ENCODE measurements around the gene NXN.
"Not testable (repeated sequence)": the region's sequence is repeated elsewhere in the genome, so short reads cannot be mapped to it uniquely, and the experiment has no call there.

The NXN gene

DNA sequence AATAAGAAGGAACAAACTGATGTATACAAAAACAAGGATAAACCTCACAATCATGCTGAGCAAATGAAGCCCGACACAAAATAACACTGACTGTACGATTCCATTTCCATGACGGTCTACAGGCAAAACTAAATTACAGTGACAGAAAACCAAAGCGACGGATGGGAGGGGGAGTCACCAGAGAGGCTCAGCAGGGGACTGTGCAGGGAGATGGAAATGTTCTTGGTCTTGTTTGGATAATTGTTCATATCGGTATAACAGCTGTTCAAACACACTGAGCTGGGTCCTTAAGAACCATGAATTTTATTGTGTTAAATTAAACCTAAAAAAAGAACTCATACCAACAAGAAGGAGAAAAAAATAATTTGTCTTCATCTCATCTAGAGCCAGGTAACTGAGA lies 97.8 kb downstream of the NXN start:
- DNase-seq, result peak in 1 of 2 experiments; percentile 5

DNA sequence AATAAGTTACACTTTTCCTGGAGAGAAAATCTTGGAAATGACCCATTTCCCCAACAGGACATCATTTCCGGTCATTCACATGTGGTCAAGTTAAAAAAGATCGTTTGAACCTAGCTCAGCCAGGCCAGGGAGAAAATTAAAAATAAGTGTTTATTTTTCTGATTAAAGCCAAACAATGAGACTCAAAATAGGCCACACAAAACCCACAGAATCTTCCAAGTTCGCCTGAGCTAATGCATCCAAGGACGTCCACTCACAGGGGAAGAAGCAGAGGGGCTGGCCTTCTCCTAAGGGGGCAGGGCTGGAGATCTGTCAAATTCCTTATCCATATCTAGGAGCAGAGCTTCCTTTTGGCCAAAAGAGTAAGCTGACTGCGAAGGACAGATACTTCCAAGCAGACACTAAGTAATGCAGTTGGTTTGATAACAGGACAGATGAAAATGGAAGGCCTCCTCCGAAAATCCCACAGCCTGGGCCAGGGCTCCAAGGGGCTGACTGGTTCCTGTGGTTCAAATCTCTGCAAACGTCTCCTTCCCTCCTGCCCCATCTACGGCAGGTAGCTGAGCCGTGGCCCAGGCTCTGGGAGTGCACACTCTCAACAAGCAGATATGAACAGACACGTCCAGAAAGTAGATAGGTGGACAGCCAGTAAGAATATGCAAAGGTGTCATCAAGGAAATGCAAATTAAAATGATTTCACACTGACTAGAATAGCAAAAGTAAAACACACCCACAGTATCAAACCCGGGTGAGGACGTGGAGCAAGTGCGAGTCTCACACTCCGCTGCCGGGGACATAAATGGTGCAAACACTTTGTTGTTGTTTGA lies 98.9 kb downstream of the NXN start:
- DNase-seq, result peak in 1 of 2 experiments; percentile 24

DNA sequence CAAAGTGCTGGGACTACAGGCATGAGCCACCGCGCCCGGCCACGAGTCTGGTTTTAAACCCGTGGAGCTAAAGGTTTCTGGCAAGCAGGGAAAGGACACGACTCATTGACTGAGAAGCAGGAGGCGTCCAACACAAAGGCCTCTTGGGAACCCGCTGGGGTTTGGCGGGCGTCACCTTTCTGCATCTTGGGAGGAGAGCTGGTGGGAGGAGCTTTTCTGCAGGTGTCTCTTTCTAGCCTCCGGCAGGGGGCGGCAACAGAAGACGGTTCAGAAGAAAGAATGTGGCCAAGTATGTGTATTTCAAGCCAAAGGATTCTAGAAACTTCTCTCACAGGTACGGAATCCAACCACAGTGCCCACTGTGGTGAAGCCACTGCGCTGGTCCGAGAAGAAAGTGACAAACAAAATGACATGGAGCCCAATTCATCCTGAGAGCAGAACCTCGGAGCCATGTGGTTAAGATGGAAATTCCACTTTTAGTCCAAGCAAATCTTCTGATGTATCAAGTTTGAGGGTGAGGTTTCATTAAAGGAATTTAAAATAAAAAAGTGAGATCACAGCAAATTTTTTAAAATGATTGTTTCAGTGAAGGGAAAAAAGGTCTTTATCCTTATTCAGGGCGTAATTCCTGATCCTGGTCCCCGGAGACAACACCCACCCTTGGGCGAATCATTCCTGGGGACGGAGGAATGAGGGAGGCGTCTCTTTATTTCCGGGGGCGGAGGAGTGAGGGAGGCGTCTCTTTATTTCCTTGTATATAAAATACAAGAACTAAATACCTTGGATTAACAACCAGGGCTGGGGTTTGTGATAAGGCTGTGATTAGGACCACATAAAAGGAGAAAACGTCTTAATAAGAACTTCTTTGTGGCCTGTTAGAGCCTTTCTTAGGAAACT lies 99.8 kb downstream of the NXN start:
- DNase-seq, result peak; percentile 22 to 46

DNA sequence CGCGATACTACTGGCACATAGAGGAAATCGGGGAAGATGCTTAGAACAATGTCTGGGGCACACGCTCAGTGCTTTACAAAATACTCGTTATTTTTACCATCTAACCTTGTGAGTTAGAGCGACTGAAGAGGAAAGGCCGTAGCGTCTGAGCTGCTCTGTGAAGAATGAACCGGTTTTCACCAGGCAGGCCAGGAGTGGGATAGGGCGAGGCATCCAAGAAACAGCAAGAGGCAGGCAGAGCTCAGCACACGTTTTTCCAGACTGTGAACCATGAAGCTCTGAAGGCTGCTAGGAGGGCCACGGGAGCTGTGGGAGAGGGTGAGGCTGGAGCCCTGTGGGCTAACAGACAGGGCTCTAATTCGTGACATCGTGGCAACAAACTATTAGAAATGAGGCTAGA lies 101.9 kb downstream of the NXN start:
- no peak for DNase-seq

DNA sequence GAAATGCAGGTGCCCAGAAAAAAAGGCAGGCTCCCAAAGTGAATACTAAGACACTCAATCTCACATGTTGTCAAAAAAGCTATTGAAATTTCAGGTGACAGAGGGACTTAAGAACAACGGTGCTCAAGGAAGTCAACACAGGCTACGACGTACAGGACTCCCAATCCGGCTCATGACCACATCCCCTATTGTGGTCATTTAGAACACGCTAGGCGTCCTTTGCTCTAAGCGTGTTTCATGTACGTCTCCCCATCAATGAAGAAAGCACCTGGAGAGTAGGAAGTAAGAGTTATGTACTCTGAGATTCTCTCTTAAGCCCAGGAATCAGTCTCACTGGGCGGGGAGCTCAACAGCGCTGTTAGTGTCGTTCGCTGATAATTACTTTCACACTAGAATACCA lies 103.3 kb downstream of the NXN start:
- no peak for DNase-seq

DNA sequence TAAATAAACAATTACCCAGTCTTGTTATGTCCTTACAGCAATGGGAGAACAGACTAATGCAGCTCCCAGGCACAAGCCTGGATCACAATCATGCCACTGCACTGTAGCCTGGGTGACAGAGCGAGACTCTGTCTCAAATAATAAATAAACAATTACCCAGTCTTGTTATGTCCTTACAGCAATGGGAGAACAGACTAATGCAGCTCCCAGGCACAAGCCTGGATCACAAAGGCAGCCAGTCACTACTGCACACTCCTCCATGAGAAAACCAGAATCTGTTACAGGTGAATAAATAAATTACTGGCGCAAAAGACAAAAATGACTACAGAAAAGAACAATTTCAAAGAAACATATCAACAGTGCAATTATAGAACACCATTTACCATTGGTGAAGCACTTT lies 105.0 kb downstream of the NXN start:
- DNase-seq, result not testable (repeated sequence)

DNA sequence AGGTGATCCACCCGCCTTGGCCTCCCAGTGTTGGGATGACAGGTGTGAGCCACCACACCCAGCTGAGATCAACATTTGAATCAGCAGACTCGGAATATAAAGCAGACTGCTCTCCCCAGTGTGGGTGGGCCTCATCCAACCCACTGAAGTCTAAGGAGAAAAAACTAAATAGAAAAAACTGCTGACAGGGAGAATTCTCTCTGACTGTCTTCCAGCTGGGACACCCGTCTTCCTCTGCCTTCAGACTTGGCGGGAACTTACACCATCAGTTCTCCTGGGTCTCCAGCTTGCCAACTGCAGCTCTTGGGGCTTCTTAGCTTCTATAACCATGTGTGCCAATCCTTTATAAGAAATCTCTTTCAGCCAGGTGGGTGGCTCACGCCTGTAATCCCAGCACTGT lies 106.7 kb downstream of the NXN start:
- DNase-seq, result no peak

DNA sequence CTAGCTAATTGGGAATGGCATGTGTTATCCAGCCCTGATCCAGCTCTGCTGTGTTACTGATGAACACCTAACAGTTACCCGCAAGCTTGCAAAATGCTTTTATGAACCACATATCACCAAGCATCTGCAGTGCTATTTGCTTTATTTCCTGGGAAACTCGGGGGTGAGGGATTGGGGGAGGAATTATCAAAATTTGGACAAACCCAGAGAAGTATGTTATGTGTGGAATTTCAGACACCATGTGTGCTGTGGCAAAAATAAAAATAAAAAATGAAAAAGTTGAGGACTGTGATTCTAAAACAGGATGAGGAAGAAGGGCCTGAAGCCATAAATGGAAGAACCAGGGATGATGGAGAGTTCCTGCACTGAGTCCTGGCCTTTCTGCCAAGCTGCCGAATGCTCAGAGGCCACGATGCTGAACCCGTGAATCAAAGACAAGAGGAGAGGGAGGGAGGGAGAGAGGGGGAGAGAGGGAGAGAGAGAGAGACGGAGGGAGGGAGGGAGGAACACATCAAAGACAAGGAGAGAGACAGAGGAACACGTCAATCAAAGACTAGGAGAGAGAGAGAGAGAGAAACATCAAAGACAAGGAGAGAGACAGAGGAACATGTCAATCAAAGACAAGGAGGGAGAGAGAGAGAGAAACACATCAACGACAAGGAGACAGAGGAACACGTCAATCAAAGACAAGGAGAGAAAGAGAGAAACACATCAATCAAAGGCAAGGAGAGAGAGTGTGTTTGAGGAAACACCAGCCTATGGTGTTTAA lies 107.6 kb downstream of the NXN start:
- DNase-seq, result no peak

DNA sequence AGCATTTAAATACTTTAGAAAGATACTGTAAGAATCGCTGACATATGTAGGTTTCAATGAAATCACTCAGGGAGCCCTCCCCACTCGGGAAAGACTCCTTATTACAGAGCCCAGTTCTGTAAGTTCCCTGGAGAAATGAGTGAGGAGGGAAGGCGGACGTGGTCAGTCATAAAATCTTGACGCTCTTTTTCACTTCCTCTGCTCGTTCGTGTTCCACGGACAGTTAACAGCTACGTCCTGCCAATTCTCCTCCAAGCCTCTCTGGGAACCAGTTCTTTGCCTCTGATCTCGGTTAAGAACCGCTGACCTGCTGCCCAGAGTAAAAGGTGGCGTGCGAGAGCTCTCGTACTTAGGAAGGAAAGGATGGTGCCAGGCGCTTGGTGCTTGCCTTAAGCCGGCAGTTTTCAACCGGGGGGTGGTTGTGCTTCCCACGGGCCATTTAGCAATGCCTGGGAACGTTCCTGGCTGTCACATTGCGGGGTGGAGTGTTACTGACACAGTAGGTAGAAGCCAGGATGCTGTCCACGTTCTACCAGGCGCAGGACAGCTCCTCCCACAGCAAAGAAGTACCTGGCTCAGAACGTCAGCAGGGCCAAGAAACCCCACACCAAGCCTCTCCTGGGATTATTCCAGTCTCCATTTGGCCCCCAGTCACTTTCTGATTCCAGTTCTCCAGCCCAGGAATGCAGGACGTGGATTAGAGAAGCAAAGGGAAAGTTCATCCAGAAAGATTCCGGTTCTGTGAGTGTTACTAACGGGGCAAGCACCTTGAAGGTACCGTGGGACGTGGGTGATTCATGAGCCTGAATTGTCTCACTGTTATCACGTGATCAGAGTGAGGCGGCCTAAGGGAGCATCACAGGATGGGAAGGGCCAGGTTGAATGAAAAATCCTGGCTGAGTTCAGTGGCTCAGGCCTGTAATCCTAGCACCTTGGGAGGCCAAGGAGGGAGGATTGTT lies 109.7 kb downstream of the NXN start:
- no peak for DNase-seq

DNA sequence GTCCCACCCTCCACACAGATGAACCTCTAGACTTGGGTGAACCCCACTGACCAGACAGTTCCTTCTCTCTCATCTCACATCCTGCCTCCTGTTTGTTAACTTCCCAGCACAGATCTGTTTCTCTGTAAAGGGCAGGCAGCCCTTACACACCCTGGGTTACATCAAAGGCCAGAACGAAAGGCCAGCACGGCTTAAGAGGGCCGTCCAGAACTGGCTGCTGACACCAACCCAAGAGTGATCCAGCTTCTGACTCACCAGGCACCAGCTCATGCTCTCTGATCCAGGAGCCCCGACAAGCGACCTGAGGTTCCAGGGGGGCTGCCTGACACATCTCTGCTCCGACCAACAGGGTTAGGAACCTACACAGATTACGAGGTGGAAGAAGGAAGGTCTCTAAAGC lies 110.5 kb downstream of the NXN start:
- DNase-seq, result no peak

DNA sequence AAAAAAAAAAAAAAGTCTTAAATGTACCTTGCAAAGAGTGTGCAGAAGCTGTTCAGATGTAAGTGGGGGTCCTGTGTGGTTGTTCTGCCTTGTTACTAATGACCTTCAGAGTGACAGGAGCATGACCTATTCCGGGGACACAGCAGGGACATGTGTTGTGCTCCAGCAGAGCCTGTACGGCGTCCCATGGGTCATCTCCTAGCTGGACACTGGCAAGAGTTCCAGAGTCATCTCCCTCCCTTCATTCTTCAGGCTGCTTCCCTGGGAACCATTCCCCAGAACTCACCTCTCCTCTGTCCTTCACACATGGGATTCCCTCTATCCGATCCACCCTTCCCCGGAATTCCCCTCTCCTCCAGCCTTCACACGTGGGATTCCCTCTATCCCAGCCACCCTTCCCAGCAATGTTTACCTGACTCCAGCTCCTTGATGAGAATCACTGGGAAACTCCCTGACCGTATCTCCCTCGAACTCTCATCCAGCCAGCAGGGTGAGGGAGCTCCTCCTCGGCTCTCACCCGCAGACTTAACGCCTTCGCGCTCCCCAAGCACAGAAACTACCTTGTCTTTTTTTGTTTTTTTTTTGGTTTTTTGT lies 111.6 kb downstream of the NXN start:
- no peak for DNase-seq

DNA sequence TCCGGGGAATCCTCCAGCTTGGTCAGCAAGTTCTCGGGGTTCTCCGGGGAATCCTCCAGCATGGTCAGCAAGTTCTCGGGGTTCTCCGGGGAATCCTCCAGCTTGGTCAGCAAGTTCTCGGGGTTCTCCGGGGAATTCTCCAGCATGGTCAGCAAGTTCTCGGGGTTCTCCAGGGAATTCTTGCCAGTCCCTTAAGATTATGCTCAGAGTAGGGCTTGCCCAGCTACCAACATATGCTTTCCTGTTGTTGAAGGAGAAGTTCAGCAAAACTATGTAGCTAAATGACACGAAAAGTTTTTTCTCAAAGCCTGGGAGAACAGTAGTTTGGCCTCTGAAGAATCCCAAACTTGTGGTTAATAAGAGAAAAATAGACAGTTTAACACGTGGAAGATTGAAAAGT lies 112.3 kb downstream of the NXN start:
- DNase-seq, result not testable (repeated sequence)

DNA sequence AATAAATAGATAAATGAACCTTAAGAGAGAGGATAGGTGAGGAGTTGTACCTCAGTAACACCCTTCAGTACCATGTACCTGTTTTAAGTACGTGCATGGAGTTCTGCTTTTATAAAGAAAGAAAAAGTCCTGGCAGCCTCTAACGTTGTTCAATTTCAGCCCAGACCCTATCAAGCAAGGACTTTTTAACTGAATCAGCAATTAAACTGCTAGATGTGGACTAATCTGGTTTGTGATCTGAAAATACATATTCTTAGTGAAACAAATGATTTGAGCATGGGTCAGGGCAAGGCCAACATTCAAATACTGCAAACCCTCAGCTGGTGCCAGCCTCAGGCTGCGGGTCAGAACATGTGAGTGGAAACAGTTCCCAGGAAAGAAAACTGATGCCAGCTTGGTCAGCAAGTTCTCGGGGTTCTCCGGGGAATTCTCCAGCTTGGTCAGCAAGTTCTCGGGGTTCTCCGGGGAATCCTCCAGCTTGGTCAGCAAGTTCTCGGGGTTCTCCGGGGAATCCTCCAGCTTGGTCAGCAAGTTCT lies 112.9 kb downstream of the NXN start:
- no peak for DNase-seq

DNA sequence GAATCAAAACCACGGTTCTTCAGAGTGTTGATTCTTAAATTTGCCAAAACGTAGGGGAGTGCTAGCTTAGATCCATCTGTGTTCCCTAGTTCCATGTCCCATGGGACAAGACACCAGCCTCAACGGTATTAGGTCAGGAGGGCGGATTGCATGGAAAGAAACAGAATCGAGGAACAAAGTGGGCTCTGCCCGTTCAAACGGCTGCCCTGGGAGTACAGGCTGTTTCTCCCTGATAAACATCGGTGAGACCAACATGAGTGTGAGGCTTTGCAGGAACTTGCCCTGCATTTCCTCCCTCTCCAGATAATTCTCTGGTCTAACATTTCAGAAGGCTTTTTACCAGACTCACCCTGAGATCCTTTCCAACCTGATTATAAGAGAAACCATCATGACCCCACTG lies 115.3 kb downstream of the NXN start:
- DNase-seq, result no peak

DNA sequence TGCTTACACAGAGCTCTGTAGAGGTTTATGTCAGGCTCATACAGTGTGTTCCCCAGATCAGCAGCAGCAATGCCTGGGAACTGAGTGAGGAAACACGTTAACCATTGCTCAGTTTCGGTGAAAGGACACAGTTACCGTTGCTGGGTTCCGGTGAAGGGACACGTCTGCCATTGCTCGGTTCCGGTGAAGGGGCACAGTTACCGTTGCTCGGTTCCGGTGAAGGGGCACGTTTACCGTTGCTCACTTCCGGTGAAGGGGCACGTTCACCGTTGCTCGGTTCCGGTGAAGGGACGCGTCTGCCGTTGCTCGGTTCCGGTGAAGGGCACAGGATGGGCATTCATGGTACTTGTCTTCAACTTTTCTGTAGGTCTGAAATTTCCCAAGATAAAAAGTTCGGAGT lies 115.7 kb downstream of the NXN start:
- no peak for DNase-seq

DNA sequence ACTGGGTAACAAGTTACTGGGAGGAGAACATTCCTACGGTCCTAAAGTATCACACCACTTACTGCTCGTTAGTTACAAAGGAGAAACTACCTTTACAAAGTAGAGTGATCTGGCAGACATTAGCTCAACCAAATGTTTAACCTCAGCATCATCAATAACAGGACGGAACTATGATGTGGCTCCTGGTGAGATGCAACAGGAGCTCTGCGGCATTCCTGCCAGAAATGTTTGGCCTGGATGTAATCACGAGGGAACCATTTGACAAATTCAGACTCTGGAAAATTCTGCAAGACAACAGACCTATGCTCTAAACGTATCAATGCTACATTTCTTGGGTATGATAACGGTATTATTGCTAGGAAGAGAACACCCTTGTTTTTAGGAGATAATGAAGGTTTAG lies 117.0 kb downstream of the NXN start:
- DNase-seq, result no peak

DNA sequence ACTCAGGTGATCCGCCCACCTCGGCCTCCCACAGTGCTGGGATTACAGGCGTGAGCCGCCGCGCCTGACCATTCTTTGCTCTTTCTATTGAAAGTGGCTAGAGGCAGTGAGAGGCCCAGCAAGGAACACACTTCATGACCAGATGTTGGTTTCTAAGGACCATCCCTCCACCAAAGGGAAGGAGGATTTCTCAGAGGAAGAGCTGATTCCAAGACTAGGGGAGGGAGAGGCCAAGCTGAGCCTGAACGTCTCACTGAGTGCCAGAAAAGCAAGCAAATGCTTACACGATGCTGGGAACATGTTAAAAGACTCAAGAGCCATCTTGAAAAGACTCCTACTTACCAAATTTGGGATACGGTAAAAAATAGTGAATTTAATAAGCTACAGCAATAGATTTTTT lies 118.2 kb downstream of the NXN start:
- no peak for DNase-seq

DNA sequence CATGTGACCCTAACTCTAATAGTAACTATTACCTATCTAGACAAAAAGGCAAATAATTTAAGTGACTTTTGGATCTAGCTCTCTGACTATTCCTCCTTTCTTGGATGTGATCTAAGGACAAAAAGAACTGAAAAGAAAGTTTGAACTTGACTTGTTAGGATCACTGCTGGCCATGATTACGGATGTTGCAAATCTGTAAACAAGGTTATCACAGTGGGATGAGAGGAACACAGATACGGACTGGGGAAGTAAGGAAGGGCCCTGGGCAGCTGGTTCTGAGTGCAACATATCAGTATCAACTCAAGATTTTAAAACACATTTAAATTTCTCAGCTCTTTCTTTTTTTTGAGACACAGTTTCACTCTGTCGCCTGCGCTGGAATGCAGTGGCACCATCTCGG lies 118.8 kb downstream of the NXN start:
- no peak for DNase-seq

DNA sequence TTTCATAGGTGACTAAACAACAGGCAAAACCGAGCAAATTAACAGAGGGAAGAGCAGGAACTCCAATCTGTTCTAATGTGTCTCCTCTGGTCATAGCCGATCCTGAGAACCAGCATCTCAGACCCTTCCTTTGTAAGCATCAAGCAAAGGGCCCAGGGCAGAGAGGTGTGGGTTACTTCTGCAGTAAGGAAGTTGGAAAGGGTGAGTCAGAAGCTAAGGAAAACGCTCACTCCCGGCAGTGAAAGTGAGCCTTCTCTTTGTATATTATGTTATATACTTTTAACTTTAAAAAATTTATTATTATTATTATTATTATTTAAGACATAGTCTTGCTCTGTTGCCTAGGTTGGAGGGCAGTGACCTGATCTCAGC lies 119.8 kb downstream of the NXN start:
- no peak for DNase-seq

DNA sequence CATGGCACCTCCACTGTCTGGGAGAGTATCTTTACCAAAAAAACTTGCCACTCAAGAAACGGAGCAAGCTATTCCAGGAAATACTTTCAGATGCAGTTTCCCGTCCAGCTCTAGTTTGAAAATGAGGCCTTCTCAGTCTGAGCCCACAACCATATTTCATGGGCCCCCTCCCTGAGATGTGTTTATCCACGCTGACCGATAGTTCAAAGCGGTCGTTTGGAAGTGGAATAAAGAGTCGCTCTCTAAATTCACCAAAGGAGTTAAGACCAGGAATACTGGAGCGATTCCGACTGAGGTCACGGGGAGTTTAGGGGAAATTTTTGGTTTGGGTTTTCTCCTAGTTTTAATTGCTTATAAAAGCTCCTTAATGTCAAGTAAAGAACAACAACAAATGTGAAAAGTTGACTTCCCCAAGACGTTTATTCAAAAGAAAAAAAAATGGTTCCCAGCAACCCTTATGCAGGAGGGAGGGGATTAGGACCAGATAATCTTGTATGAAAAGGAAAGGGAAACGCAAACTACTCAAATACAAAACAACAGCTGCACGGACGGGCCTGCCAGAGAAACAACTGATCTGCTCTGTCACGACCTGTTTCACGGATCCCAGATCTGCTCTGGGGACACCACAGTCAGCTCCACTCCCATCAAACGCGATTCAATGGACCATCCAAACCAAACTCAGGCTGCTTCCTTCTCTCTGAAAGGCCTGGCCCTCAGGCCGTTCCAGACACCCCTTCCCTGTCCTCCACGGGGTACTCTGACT lies 120.3 kb downstream of the NXN start:
- DNase-seq, result no peak

DNA sequence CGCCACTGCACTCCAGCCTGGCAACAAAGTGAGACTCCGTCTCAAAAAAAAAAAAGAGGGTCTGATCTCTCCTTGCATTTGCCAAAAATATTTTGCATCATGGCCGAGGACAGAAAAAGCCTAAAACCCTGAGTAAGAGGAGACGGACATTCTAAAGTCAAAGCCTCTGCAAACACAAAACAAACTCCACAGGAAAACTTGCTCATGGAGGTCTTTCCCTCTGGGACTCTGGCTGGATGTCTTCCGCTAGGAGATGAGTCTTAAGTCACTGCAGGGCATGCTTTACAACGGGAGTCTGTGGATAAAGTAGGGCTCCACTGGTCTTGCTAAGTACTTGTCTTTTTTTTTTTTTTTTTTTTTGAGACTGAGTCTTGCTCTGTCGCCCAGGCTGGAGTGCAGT lies 123.4 kb downstream of the NXN start:
- no peak for DNase-seq

Data from NCI-H526 (cell line).